ENCODE measurements around the gene PRKRA.

- TF ChIP-seq POLR2A (IDR thresholded peaks at IDR 0.05), result no peak
- no peak for TF ChIP-seq CTCF (IDR thresholded peaks at IDR 0.05)
Measured at GRCh38 chr2:178401994-178402437, 49.0 kb downstream of the PRKRA start.

All from testis (tissue), 2 donors.